ENCODE results near the gene ERCC4.

The ERCC4 gene

GRCh38 chr16:13994239-13995106, 74.5 kb downstream of the ERCC4 start:
- DNase-seq (ENCODE audit: low spot score) = no peak

GRCh38 chr16:13995194-13995593, 75.2 kb downstream of the ERCC4 start:
- no peak for DNase-seq (ENCODE audit: low spot score)

- no peak for DNase-seq (ENCODE audit: low spot score)
Measured at GRCh38 chr16:13996778-13997288, 76.9 kb downstream of the ERCC4 start.

GRCh38 chr16:13997526-13997925, 77.6 kb downstream of the ERCC4 start:
- no peak for DNase-seq (ENCODE audit: low spot score)

GRCh38 chr16:13997933-13998332, 78.0 kb downstream of the ERCC4 start:
- DNase-seq (ENCODE audit: low spot score) = no peak

GRCh38 chr16:13999071-13999894, 79.3 kb downstream of the ERCC4 start:
- DNase-seq (ENCODE audit: low spot score) = no peak

GRCh38 chr16:13999895-14000425, 80.0 kb downstream of the ERCC4 start:
- DNase-seq (ENCODE audit: low spot score) = no peak

- no peak for DNase-seq (ENCODE audit: low spot score)
Measured at GRCh38 chr16:14001521-14001920, 81.6 kb downstream of the ERCC4 start.

Data from hepatic stellate cell (primary cell).